HG03565 (cell line): Measurements from ENCODE around the gene GRWD1.

Experiments used
- ATAC-seq: cut with Tn5 transposase; IDR thresholded peaks from one replicate; pipeline ENCODE4 v1.9.1; 2021; ENCODE audit warnings: mild to moderate bottlenecking, moderate library complexity; ENCODE audit not compliant: unreplicated experiment

Gene GRWD1

GRCh38 chr19:48455171-48455907, 9.6 kb downstream of the GRWD1 start, which contains the start of gene KCNJ14:
Gene KCNJ14, plus strand, starts transcription at chr19:48455574. Its CDS starts 6,151 bp downstream, at chr19:48461725.
- no peak for ATAC-seq

GRCh38 chr19:48455908-48456562, 10.3 kb downstream of the GRWD1 start:
- no peak for ATAC-seq

GRCh38 chr19:48456864-48457263, 11.1 kb downstream of the GRWD1 start:
- no peak for ATAC-seq

DNA sequence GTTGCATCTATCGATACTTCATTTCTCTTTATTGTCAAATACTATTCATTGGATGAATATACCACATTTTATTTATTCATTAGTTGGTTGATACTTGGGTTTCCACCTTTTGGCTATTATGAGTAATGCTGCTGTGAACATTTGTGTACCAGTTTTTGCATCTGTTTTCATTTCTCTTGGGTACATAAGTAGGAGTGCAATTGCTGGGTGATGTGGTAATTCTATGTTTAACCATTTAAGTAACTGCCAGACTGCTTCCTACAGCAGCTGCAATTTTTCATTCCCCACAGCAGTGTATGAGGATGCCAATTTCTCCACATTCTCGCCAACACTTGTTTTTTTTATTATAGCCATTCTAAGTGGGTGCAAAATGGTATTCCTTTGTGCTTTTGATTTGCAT, 12.2 kb downstream of the GRWD1 start:
- no peak for ATAC-seq

GRCh38 chr19:48461651-48461981, 15.8 kb downstream of the GRWD1 start:
- no peak for ATAC-seq

GRCh38 chr19:48461982-48462655, 16.3 kb downstream of the GRWD1 start:
- no peak for ATAC-seq

DNA sequence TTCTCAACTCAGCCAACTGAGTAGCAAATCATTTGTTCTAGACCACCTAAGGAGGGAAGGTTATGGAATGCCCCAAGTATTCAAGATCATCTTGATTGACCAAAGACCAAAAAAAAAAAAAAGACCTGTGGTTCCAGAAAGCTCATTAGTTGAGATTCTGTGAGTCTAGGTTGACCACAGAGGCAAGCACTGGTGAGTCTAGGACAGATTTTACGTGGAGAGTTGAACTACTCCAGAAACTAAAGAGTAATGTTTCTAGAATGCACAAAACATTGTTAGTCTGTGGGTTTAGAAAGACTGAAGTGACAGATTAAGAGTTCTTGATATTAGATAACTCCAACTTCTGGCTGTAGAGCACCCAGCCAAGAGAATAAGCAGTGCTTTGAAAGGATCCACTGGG, 19.4 kb downstream of the GRWD1 start:
- ATAC-seq: no peak

- ATAC-seq: no peak
Observed at GRCh38 chr19:48466561-48467325, 21.0 kb downstream of the GRWD1 start.

DNA sequence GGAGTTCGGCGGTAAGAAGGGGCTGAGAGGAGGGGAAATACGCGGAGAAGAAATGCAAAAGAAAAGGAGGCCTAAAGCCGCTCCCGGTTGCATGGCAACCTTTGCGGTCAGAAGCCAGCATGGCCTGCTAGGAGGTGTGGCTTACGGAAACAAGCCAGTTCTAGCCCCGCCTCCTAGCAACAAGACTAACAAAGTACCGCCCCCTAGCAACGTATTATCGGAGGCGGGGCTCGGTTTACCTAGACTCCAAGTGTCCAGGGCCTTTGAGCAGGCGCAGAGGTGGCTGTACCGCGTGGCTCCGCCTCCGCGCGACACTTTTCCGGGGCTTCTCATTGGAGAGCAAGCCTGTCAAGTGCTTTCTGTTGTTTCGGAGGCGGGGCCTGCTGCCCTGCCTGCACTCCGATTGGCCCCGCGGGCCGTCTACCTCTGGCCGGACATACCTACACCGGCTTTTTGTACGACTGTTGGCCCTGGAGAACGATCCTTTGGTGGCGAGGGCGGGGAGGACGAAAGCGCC, 23.0 kb downstream of the GRWD1 start:
- ATAC-seq: peak; percentile 88

GRCh38 chr19:48469289-48469881, 23.6 kb downstream of the GRWD1 start, which contains the start of gene CYTH2:
Gene CYTH2, plus strand, starts transcription at chr19:48469369. Its CDS starts 139 bp downstream, at chr19:48469508.
- ATAC-seq: peak; percentile 2

- no peak for ATAC-seq
Observed at GRCh38 chr19:48469934-48470680, 24.3 kb downstream of the GRWD1 start.

GRCh38 chr19:48470856-48471255, 25.1 kb downstream of the GRWD1 start:
- ATAC-seq: no peak

DNA sequence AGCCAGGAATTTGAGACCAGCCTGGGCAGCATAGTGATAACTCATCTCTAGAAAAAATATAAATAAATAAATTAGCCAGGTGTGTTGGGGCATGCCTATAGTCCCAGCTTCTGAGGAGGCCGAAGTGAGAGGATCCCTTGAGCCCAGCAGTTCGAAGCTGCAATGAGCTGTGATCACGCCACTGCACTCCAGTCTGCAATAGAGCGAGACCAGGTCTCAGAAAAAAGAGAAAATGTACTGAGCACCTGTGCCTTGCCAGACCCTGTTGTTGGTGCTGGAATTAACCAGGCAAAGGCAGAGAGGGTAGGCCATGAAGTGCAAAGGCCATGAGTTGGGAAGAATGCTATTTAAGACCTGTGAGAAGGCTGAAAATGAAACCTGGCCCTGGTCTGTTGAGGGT, 26.1 kb downstream of the GRWD1 start:
- no peak for ATAC-seq

DNA sequence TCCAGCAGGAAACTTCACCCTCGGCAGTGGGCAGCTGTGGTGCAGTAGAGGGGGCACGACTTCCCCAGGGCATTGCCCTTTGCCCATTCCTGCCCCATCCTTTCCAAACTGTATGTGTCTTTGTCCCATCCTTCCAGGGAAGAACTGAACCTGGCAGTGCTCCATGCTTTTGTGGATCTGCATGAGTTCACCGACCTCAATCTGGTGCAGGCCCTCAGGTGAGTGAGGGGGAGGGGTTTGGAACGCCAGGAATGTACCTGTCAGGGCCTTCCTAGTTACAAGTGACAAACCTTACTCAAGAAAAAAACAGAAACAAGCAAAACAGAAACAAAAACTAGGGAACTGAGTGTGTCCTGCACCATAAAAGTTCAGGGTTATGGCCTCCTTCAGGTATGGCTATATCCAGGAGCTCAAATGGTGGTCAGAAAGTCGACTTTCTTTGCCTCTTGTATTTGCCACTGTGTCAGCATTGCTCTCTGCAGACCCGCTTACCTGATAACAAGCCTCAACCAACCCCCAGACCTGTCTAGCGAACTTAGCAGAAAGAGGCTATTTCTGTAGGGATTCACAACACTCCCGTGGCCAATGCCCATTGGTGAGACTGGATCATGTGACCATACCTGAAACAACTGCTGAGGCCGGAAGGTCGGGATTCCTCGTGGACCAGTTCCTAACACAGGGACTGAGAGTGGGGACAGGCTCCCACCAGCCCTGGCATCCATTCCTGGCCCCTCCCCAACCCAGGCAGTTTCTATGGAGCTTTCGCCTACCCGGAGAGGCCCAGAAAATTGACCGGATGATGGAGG, 27.6 kb downstream of the GRWD1 start:
- ATAC-seq: no peak

DNA sequence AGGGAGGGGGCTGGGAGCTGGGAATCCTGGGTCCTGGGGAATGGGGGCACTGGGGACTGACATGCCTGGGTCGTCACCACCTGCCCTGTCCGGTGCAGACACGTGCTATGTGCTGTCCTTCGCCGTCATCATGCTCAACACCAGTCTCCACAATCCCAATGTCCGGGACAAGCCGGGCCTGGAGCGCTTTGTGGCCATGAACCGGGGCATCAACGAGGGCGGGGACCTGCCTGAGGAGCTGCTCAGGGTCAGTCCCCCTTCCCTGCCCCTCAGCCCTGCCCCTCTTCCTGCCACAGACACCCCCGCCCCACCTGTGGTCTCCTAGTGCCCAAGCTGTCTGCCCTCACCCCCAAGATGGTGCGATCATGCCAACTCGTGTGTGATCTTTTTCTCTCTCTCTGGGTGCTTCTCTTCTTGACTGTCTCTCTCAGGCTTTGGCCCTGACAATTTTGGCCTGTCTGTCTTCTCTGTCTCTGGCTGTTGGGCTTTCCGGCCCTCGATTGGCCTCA, 28.4 kb downstream of the GRWD1 start:
- ATAC-seq: no peak

- no peak for ATAC-seq
Observed at GRCh38 chr19:48475369-48476068, 29.7 kb downstream of the GRWD1 start.

- no peak for ATAC-seq
Observed at GRCh38 chr19:48476176-48476575, 30.4 kb downstream of the GRWD1 start.

DNA sequence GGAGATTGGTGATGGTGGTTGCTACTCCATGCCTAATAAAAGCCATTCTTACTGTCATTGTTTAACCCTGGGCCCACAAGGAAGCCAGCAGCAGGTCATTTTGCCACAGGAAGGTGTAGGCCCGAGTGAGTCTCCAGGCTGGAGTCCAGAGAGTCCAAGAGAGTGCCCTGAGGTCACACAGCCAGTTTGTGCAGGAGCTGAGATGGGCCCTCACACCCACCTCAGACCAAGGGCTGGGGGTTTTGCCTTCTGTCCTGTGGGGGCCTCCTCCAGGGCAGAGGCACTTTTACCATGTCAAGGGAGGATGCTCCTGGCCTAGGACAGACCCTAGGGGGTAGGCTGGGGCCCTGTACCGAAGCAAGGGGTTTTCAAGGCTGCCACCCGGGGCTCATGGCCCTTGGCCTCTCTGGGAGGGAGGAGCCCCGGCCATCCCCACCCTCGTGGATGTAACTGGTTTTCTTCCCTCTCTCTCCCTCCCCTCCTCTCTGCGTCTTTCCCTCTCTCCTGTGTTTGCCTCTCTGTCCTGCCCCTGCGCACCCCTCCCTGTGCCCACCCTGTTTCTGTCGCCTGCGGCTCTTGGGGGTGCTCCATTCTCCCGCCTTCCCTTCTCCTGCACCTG, 31.4 kb downstream of the GRWD1 start:
- ATAC-seq: no peak
